Stimulated activated naive CD8-positive, alpha-beta T cell treated with anti-CD3 and anti-CD28 coated beads, Interleukin-15, Interleukin-2, amounts not matched to agents 100 ng/mL and 50 ng/mL, for 24 hours (primary cell): ENCODE data around the gene SYPL1.

ENCODE experiments used
- H3K27ac Mint-ChIP-seq: one replicate; pipeline ENCODE4 v1.8.0; 2021; ENCODE audit warnings: mild to moderate bottlenecking, mixed read lengths
- H3K27me3 Mint-ChIP-seq: one replicate; pipeline ENCODE4 v1.8.0; 2021; ENCODE audit warnings: mixed read lengths
- H3K36me3 Mint-ChIP-seq: one replicate; pipeline ENCODE4 v1.8.0; 2021; ENCODE audit warnings: low read depth, mixed read lengths
- H3K4me1 Mint-ChIP-seq: one replicate; pipeline ENCODE4 v1.8.0; 2021; ENCODE audit warnings: low read depth, mixed read lengths
- H3K4me3 Mint-ChIP-seq: one replicate; pipeline ENCODE4 v1.8.0; 2021; ENCODE audit warnings: mild to moderate bottlenecking, mixed read lengths
- H3K9me3 Mint-ChIP-seq: one replicate; pipeline ENCODE4 v1.8.0; 2021; ENCODE audit warnings: mixed read lengths

SYPL1 gene

GRCh38 chr7:106110885-106111654, 1.0 kb downstream of the SYPL1 start:
- Mint-ChIP-seq H3K27me3 (no peaks in the 10 kb centered on the region), H3K4me1 (peaks cover 71% of the 10 kb centered on the region), H3K4me3 (peak overlapping the region; percentile 96), H3K27ac (peak overlapping the region; percentile 93), H3K36me3 (peaks cover 13% of the 10 kb centered on the region), H3K9me3 (no peaks in the 10 kb centered on the region)

GRCh38 chr7:106110238-106110560, 1.9 kb downstream of the SYPL1 start:
- Mint-ChIP-seq H3K27ac (no peak overlapping the region), H3K4me1 (peaks cover 72% of the 10 kb centered on the region), H3K36me3 (peaks cover 13% of the 10 kb centered on the region), H3K4me3 (peak overlapping the region; percentile 96), H3K9me3 (no peaks in the 10 kb centered on the region), H3K27me3 (no peaks in the 10 kb centered on the region)

GRCh38 chr7:106109521-106110237, 2.4 kb downstream of the SYPL1 start:
- Mint-ChIP-seq H3K27ac (peak overlapping the region; percentile 4), H3K4me1 (peaks cover 72% of the 10 kb centered on the region), H3K27me3 (no peaks in the 10 kb centered on the region)

GRCh38 chr7:106108991-106109390, 3.1 kb downstream of the SYPL1 start:
- Mint-ChIP-seq H3K27ac (peak overlapping the region; percentile 4), H3K4me1 (peaks cover 67% of the 10 kb centered on the region), H3K9me3 (no peaks in the 10 kb centered on the region), H3K27me3 (no peaks in the 10 kb centered on the region), H3K36me3 (peaks cover 13% of the 10 kb centered on the region), H3K4me3 (peak overlapping the region; percentile 57)

More at GRCh38 chr7:106109521-106110237, 2.4 kb downstream of the SYPL1 start:
- no peaks in the 10 kb centered on the region for H3K9me3 Mint-ChIP-seq
- peak overlapping the region; percentile 96 for H3K4me3 Mint-ChIP-seq
- H3K36me3 Mint-ChIP-seq = peaks cover 13% of the 10 kb centered on the region

- Mint-ChIP-seq H3K36me3 (peaks cover 12% of the 10 kb centered on the region), H3K4me3 (no peak overlapping the region), H3K27ac (no peak overlapping the region), H3K9me3 (no peaks in the 10 kb centered on the region), H3K27me3 (no peaks in the 10 kb centered on the region), H3K4me1 (peaks cover 76% of the 10 kb centered on the region)
Observed at GRCh38 chr7:106104721-106105260, 7.3 kb downstream of the SYPL1 start.

- Mint-ChIP-seq H3K27ac (peak overlapping the region; percentile 69), H3K27me3 (no peaks in the 10 kb centered on the region), H3K4me3 (no peak overlapping the region), H3K9me3 (no peaks in the 10 kb centered on the region), H3K36me3 (peaks cover 20% of the 10 kb centered on the region), H3K4me1 (peaks cover 75% of the 10 kb centered on the region)
Observed at GRCh38 chr7:106102387-106102966, 9.6 kb downstream of the SYPL1 start.

GRCh38 chr7:106101726-106102125, 10.4 kb downstream of the SYPL1 start:
- peaks cover 23% of the 10 kb centered on the region for H3K36me3 Mint-ChIP-seq
- no peaks in the 10 kb centered on the region for H3K27me3 Mint-ChIP-seq
- H3K4me1 Mint-ChIP-seq = peaks cover 75% of the 10 kb centered on the region
- H3K4me3 Mint-ChIP-seq = no peak overlapping the region
- H3K9me3 Mint-ChIP-seq = no peaks in the 10 kb centered on the region
- H3K27ac Mint-ChIP-seq = no peak overlapping the region

GRCh38 chr7:106100863-106101629, 11.1 kb downstream of the SYPL1 start:
- no peak overlapping the region for H3K4me3 Mint-ChIP-seq
- peaks cover 71% of the 10 kb centered on the region for H3K4me1 Mint-ChIP-seq
- H3K9me3 Mint-ChIP-seq = no peaks in the 10 kb centered on the region
- H3K27me3 Mint-ChIP-seq = no peaks in the 10 kb centered on the region
- peaks cover 29% of the 10 kb centered on the region for H3K36me3 Mint-ChIP-seq
- peak overlapping the region; percentile 4 for H3K27ac Mint-ChIP-seq

GRCh38 chr7:106099539-106099938, 12.6 kb downstream of the SYPL1 start:
- Mint-ChIP-seq H3K9me3 (no peaks in the 10 kb centered on the region), H3K4me3 (no peak overlapping the region), H3K4me1 (peaks cover 58% of the 10 kb centered on the region), H3K27me3 (no peaks in the 10 kb centered on the region), H3K36me3 (peaks cover 30% of the 10 kb centered on the region), H3K27ac (peak overlapping the region; percentile 9)

- peak overlapping the region; percentile 1 for H3K27ac Mint-ChIP-seq
- H3K4me1 Mint-ChIP-seq = peaks cover 56% of the 10 kb centered on the region
- H3K36me3 Mint-ChIP-seq = peaks cover 32% of the 10 kb centered on the region
- no peaks in the 10 kb centered on the region for H3K9me3 Mint-ChIP-seq
- H3K4me3 Mint-ChIP-seq = no peak overlapping the region
- H3K27me3 Mint-ChIP-seq = no peaks in the 10 kb centered on the region
Observed at GRCh38 chr7:106098889-106099288, 13.2 kb downstream of the SYPL1 start.

GRCh38 chr7:106095634-106096033, 16.5 kb downstream of the SYPL1 start:
- Mint-ChIP-seq H3K36me3 (peaks cover 49% of the 10 kb centered on the region), H3K4me1 (peaks cover 24% of the 10 kb centered on the region), H3K4me3 (no peak overlapping the region), H3K27ac (no peak overlapping the region), H3K27me3 (no peaks in the 10 kb centered on the region), H3K9me3 (no peaks in the 10 kb centered on the region)

- peaks cover 55% of the 10 kb centered on the region for H3K36me3 Mint-ChIP-seq
- peaks cover 19% of the 10 kb centered on the region for H3K4me1 Mint-ChIP-seq
- H3K27me3 Mint-ChIP-seq = no peaks in the 10 kb centered on the region
Observed at GRCh38 chr7:106094780-106095179, 17.3 kb downstream of the SYPL1 start.

GRCh38 chr7:106092204-106092603, 19.9 kb downstream of the SYPL1 start:
- Mint-ChIP-seq H3K4me3 (no peak overlapping the region), H3K4me1 (peaks cover 14% of the 10 kb centered on the region), H3K36me3 (peaks cover 53% of the 10 kb centered on the region), H3K9me3 (no peaks in the 10 kb centered on the region), H3K27me3 (no peaks in the 10 kb centered on the region), H3K27ac (no peak overlapping the region)

More at GRCh38 chr7:106094780-106095179, 17.3 kb downstream of the SYPL1 start:
- Mint-ChIP-seq H3K9me3 (no peaks in the 10 kb centered on the region), H3K27ac (no peak overlapping the region), H3K4me3 (no peak overlapping the region)

GRCh38 chr7:106089647-106090046, 22.5 kb downstream of the SYPL1 start:
- no peaks in the 10 kb centered on the region for H3K9me3 Mint-ChIP-seq
- H3K27me3 Mint-ChIP-seq = no peaks in the 10 kb centered on the region
- peak overlapping the region; percentile 22 for H3K27ac Mint-ChIP-seq
- no peak overlapping the region for H3K4me3 Mint-ChIP-seq
- H3K36me3 Mint-ChIP-seq = peaks cover 44% of the 10 kb centered on the region
- H3K4me1 Mint-ChIP-seq = peaks cover 28% of the 10 kb centered on the region
